WTC11 (cell line): ENCODE results near the gene TOR1AIP2.

ENCODE experiments used
- CREB1 ChIP-seq: sonication (generic); formaldehyde crosslinking; IDR thresholded peaks from 2 replicates; pipeline ENCODE4 v1.8.0; 2023; ENCODE audit warnings: mild to moderate bottlenecking, missing genetic modification reagents
- CTCF ChIP-seq: fragments of 200-600 bp; IDR thresholded peaks from 2 replicates; pipeline ENCODE4 v1.8.0; 2022; ENCODE audit warnings: antibody characterized with exemption
- E2F1 ChIP-seq: sonication (generic); formaldehyde crosslinking; IDR thresholded peaks from 2 replicates; pipeline ENCODE4 v1.8.0; 2022; ENCODE audit warnings: mild to moderate bottlenecking, missing genetic modification reagents
- ELF4 ChIP-seq: sonication (generic); formaldehyde crosslinking; IDR thresholded peaks from 2 replicates; pipeline ENCODE4 v1.8.1; 2022; ENCODE audit warnings: low read depth, mild to moderate bottlenecking, moderate library complexity, missing genetic modification reagents
- GABPB1 ChIP-seq: sonication (generic); formaldehyde crosslinking; IDR thresholded peaks from 2 replicates; pipeline ENCODE4 v1.8.1; 2023; ENCODE audit warnings: mild to moderate bottlenecking, missing genetic modification reagents
- JUN ChIP-seq: sonication (generic); formaldehyde crosslinking; IDR thresholded peaks from 2 replicates; pipeline ENCODE4 v1.8.0; 2023; ENCODE audit warnings: mild to moderate bottlenecking, missing genetic modification reagents
- KAT7 ChIP-seq: sonication (generic); formaldehyde crosslinking; IDR thresholded peaks from 2 replicates; pipeline ENCODE4 v1.8.1; 2023; ENCODE audit warnings: missing genetic modification reagents, mild to moderate bottlenecking, borderline replicate concordance
- MAX ChIP-seq: sonication (generic); formaldehyde crosslinking; IDR thresholded peaks from 2 replicates; pipeline ENCODE4 v1.8.0; 2022; ENCODE audit warnings: mild to moderate bottlenecking, missing genetic modification reagents
- TEAD4 ChIP-seq: sonication (generic); formaldehyde crosslinking; IDR thresholded peaks from 2 replicates; pipeline ENCODE4 v1.8.0; 2022; ENCODE audit warnings: mild to moderate bottlenecking, missing genetic modification reagents
- TP53 ChIP-seq: sonication (generic); formaldehyde crosslinking; IDR thresholded peaks from 2 replicates; pipeline ENCODE4 v1.8.1; 2023; ENCODE audit warnings: mild to moderate bottlenecking, missing genetic modification reagents
- USF1 ChIP-seq: sonication (generic); formaldehyde crosslinking; IDR thresholded peaks from 2 replicates; pipeline ENCODE4 v1.8.0; 2022; ENCODE audit warnings: mild to moderate bottlenecking, missing genetic modification reagents
- USF2 ChIP-seq: sonication (generic); formaldehyde crosslinking; IDR thresholded peaks from 2 replicates; pipeline ENCODE4 v1.8.1; 2023; ENCODE audit warnings: mild to moderate bottlenecking, missing genetic modification reagents, moderate library complexity
- ZBTB43 ChIP-seq: sonication (generic); formaldehyde crosslinking; IDR thresholded peaks from 2 replicates; pipeline ENCODE4 v1.8.1; 2023; ENCODE audit warnings: mild to moderate bottlenecking, missing genetic modification reagents
- ZNF317 ChIP-seq: sonication (generic); formaldehyde crosslinking; IDR thresholded peaks from 2 replicates; pipeline ENCODE4 v1.8.1; 2023; ENCODE audit warnings: low read depth, mild to moderate bottlenecking, moderate library complexity, missing genetic modification reagents, borderline replicate concordance

- TF ChIP-seq CTCF (no peak), MAX (CRISPR knock-in tag) (no peak), E2F1 (CRISPR knock-in tag) (no peak), USF1 (CRISPR knock-in tag) (no peak), CREB1 (no peak), KAT7 (no peak), USF2 (CRISPR knock-in tag) (no peak), TP53 (CRISPR knock-in tag) (no peak), GABPB1 (CRISPR knock-in tag) (no peak), ZBTB43 (CRISPR knock-in tag) (no peak), ZNF317 (no peak), ELF4 (CRISPR knock-in tag) (no peak), JUN (CRISPR knock-in tag) (no peak), TEAD4 (CRISPR knock-in tag) (no peak)
Measured at GRCh38 chr1:179810367-179810715, 67.3 kb downstream of the TOR1AIP2 start.
